BE2C (cell line): ENCODE results near the gene IER5.

ENCODE experiments used
- DNase-seq: peaks from one replicate; pipeline ENCODE4 v3.0.0-alpha.2; 2020
- H3K27me3 ChIP-seq: fragments of 250-450 bp; sonication (Bioruptor Pico); 2 replicates; pipeline ENCODE4 v1.5.1; 2020; ENCODE audit warnings: mild to moderate bottlenecking
- H3K36me3 ChIP-seq: fragments of 250-450 bp; sonication (Bioruptor Pico); 2 replicates; pipeline ENCODE4 v1.5.1; 2020; ENCODE audit warnings: mild to moderate bottlenecking
- H3K4me1 ChIP-seq: fragments of 250-450 bp; sonication (Bioruptor Pico); 2 replicates; pipeline ENCODE4 v1.5.1; 2020
- H3K4me3 ChIP-seq: 2 replicates; pipeline ENCODE4 v1.5.1; 2011; ENCODE audit warnings: low read depth, low read length
- H3K9me3 ChIP-seq: fragments of 250-450 bp; sonication (Bioruptor Pico); 2 replicates; pipeline ENCODE4 v1.5.1; 2020
- TF ChIP-seq, protein P1 (sequence below): IDR thresholded peaks from 2 replicates; pipeline ENCODE4 v1.5.1; 2012; ENCODE audit warnings: mild to moderate bottlenecking, low read depth, low read length

The IER5 gene

DNA sequence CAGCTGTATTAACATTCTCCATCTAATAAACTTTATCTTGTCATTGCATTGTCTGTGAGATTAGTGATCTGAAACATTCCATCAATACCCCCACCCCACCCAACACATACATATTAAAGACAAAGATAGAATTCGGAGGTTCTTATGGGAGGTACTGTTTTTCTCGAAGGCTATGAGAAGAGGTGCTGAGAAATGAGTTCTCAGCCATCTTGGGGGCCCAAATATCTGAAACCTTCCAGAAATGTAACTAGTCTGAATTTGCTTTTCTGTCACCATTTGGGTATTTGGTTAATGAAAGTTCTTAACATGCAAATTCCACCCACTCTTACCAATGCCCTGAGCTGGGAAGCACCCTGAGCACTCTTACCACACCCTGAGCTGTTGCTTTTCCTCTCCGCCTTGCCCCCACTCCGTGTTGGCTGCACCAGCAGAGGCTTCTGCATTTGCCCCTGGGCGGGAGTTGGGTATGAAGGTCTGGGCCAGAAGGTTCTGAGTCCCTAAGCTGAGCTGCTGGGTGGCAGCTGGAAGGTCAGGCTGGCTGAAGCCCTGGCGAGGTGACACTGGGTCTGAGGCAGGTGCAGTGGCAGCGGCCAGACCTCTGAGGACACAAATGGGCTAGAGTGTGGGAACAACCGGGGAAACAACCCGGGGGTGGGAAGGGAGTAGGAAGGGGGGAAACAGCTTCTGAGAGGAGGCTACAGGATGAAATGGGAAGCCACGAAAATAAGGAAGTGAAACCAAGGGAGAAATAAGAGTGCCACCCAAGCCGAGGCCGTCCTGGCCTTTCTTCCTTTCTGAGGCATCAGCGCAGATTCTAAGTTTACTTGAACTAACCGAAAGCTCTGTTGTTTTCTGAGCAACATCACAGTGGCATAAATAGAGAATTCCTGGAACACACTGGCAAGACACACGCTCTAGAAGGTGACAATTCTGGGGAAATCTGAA, 26.3 kb upstream of the IER5 start:
- TF ChIP-seq, protein P1, sequence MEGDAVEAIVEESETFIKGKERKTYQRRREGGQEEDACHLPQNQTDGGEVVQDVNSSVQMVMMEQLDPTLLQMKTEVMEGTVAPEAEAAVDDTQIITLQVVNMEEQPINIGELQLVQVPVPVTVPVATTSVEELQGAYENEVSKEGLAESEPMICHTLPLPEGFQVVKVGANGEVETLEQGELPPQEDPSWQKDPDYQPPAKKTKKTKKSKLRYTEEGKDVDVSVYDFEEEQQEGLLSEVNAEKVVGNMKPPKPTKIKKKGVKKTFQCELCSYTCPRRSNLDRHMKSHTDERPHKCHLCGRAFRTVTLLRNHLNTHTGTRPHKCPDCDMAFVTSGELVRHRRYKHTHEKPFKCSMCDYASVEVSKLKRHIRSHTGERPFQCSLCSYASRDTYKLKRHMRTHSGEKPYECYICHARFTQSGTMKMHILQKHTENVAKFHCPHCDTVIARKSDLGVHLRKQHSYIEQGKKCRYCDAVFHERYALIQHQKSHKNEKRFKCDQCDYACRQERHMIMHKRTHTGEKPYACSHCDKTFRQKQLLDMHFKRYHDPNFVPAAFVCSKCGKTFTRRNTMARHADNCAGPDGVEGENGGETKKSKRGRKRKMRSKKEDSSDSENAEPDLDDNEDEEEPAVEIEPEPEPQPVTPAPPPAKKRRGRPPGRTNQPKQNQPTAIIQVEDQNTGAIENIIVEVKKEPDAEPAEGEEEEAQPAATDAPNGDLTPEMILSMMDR = no peak

DNA sequence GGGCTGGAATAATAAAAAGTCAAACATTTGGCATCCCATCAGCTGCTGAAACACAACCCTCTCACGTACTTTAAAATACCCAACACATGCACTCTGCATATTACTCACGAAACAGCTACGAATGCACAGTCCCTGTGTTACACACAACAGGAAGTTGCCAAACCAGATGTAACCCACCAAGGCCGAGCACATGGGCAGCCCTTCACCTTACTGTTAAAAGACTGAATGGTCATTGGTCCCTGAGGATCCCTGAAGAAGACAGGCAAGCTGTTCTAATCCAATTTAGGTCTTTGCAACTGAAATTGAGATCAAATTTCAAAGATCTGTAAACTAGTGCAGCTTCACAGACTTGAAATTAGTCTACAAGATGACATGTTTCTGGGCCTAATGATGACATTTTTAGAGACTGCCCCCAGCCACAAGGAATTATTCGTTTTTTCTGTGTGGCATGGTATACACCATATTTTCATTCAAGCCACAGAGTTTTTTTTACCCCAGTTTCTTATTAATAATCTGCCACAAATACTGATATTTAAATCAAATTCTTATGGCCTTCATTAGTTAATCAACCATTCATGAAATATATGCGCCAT, 25.6 kb upstream of the IER5 start:
- Histone ChIP-seq H3K27me3 (no peaks in the 10 kb centered on the region), H3K9me3 (no peaks in the 10 kb centered on the region), H3K36me3 (no peaks in the 10 kb centered on the region), H3K4me3 (no peak overlapping the region), H3K4me1 (no peaks in the 10 kb centered on the region; the same call in 1 of the 2 replicates)
- TF ChIP-seq, protein P1 = no peak
- DNase-seq = no peak

More for the DNA sequence above, 26.3 kb upstream of the IER5 start:
- Histone ChIP-seq H3K4me3 (no peak overlapping the region), H3K27me3 (no peaks in the 10 kb centered on the region), H3K9me3 (no peaks in the 10 kb centered on the region), H3K4me1 (no peaks in the 10 kb centered on the region; the same call in 1 of the 2 replicates), H3K36me3 (no peaks in the 10 kb centered on the region)
- no peak for DNase-seq

DNA sequence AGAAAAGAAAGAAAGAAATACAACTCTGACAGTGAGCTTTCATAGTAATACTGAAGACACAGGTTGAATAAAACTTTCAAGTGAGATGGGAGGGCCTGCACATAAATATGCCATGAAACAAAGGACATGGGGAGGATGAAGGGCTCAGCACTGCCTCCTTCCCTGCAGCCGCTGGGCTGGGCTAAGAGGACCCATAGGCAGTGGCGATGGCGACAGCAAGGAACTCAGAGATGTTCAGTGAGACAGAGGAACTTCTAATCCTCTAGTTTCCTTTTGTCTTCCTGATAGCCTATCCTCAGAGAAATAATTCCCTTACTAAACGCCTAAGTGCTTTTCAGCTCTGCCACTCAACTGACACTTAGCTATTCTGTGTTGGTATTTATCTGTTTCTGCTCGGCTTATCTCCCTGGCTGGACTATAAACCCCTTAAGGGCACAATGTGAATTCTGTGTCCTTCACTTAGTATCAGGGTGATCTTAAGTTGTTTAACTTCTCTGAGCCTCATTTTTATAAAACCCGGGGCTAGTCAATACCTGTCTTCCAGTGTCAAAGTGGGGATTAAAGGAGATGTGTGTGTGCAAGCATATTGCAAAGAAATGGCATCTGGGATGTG, 24.4 kb upstream of the IER5 start:
- no peaks in the 10 kb centered on the region for H3K9me3 ChIP-seq
- no peaks in the 10 kb centered on the region for H3K27me3 ChIP-seq
- no peaks in the 10 kb centered on the region; the same call in 1 of the 2 replicates for H3K4me1 ChIP-seq
- TF ChIP-seq, protein P1 = no peak
- no peak for DNase-seq
- no peaks in the 10 kb centered on the region for H3K36me3 ChIP-seq
- no peak overlapping the region for H3K4me3 ChIP-seq

DNA sequence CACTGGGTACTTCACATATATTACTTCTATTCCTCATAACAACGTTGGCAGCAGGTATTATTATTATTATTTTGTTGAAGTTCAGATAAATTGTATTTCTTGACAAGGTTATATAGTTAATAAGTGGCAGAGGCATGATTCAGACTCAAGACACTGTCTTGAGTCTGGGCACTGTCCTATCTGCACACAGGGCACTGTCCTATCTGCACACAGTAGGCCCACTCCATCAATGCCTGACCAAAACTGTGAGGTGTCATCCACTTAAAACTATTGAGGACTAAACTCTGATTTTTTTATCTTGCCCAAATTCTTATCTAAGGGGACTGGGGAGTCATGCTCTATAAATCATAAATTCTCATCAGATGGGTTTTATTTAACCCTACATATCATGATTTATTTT, 23.8 kb upstream of the IER5 start:
- no peaks in the 10 kb centered on the region; the same call in 1 of the 2 replicates for H3K4me1 ChIP-seq
- no peaks in the 10 kb centered on the region for H3K27me3 ChIP-seq
- no peaks in the 10 kb centered on the region for H3K9me3 ChIP-seq
- TF ChIP-seq, protein P1 = no peak
- H3K36me3 ChIP-seq = no peaks in the 10 kb centered on the region
- H3K4me3 ChIP-seq = no peak overlapping the region
- DNase-seq = no peak

DNA sequence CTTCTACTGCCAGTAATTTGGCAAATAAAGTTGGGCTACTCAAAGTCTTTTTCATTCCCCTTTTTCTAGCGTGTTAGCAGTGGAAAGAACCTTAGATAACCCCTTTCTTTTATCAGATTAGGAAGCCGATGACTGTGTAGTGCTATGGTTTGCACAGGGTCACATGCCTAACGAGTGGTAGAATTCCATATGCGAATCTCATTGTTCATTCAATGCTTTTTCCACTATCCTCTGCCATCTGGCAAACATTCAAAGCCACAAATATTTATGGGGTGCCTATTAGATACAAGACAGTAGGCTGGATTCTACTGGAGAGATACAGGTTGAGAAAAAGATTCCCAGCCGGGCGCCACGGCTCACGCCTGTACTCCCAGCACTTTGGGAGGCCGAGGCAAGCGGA, 14.9 kb upstream of the IER5 start:
- TF ChIP-seq, protein P1 = no peak
- Histone ChIP-seq H3K4me3 (no peak overlapping the region), H3K27me3 (no peaks in the 10 kb centered on the region; the same call in 1 of the 2 replicates), H3K9me3 (no peaks in the 10 kb centered on the region), H3K4me1 (no peaks in the 10 kb centered on the region; the same call in 1 of the 2 replicates), H3K36me3 (no peaks in the 10 kb centered on the region)
- no peak for DNase-seq
